Measurements from ENCODE around the gene EIF3C. TPM values are rescaled to one million over a fixed set of nuclear protein-coding genes. Genes with fewer than 3 reads are reported as not detected.
"Not testable (repeated sequence)": the region's sequence is repeated elsewhere in the genome, so short reads cannot be mapped to it uniquely, and the experiment has no call there.

The EIF3C gene
- 403 TPM for polyA plus RNA-seq (2013, experiment 1 of 2; ENCODE audit: insufficient read length)
- 428 TPM for polyA plus RNA-seq (2013, experiment 2 of 2; ENCODE audit: insufficient read length)

GRCh38 chr16:28711220-28712083, at the start of gene EIF3C:
EIF3C (plus strand) TSS chr16:28711464; CDS start chr16:28711687, 223 bp downstream.
- not testable (repeated sequence) for DNase-seq

GRCh38 chr16:28666264-28666663, 45.0 kb upstream of the EIF3C start:
- DNase-seq: not testable (repeated sequence)

- not testable (repeated sequence) for DNase-seq
Observed at GRCh38 chr16:28667480-28667879, 43.8 kb upstream of the EIF3C start.

GRCh38 chr16:28668199-28668598, 43.1 kb upstream of the EIF3C start:
- DNase-seq: not testable (repeated sequence)

- not testable (repeated sequence) for DNase-seq
Observed at GRCh38 chr16:28688327-28688952, 22.8 kb upstream of the EIF3C start.

- not testable (repeated sequence) for DNase-seq
Observed at GRCh38 chr16:28689425-28689824, 21.8 kb upstream of the EIF3C start.

- not testable (repeated sequence) for DNase-seq
Observed at GRCh38 chr16:28691722-28692121, 19.5 kb upstream of the EIF3C start.

GRCh38 chr16:28693257-28693950, 17.9 kb upstream of the EIF3C start:
- not testable (repeated sequence) for DNase-seq

- not testable (repeated sequence) for DNase-seq
Observed at GRCh38 chr16:28699792-28700191, 11.5 kb upstream of the EIF3C start.

- DNase-seq: not testable (repeated sequence)
Observed at GRCh38 chr16:28700349-28700748, 10.9 kb upstream of the EIF3C start.

- not testable (repeated sequence) for DNase-seq
Observed at GRCh38 chr16:28701384-28701783, 9.9 kb upstream of the EIF3C start.

GRCh38 chr16:28704246-28704645, 7.0 kb upstream of the EIF3C start:
- DNase-seq: not testable (repeated sequence)

GRCh38 chr16:28722852-28723650, 11.8 kb downstream of the EIF3C start:
- DNase-seq: not testable (repeated sequence)

- not testable (repeated sequence) for DNase-seq
Observed at GRCh38 chr16:28731253-28731652, 20.0 kb downstream of the EIF3C start.

- DNase-seq: not testable (repeated sequence)
Observed at GRCh38 chr16:28732455-28733124, 21.3 kb downstream of the EIF3C start.

- DNase-seq: not testable (repeated sequence)
Observed at GRCh38 chr16:28739787-28740186, 28.5 kb downstream of the EIF3C start.

- DNase-seq: not testable (repeated sequence)
Observed at GRCh38 chr16:28740631-28741030, 29.4 kb downstream of the EIF3C start.

GRCh38 chr16:28741295-28741694, 30.0 kb downstream of the EIF3C start:
- DNase-seq: not testable (repeated sequence)

- DNase-seq: not testable (repeated sequence)
Observed at GRCh38 chr16:28746618-28747350, 35.5 kb downstream of the EIF3C start.

GRCh38 chr16:28749997-28750465, 38.8 kb downstream of the EIF3C start:
- DNase-seq: not testable (repeated sequence)
